ENCODE results near the gene COL4A2.

COL4A2 gene

DNA sequence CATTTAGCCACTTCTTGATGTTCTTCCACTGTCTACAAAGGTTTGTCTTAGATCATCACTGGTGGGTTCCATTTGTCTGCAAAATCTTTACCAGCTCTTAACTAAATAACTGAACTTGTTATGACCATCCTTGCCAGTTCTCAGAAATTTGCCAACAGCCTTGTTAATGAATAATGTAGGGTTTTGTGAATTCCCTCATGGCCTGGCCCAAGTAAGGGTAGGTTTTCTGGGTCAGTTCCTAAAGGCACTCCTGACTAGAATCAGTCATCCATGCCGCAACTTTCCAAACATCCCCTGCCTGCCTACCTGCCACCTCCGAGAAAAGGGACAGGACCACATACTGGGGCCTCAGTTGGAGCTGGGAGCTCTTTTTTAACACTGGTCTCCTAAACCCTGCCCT, 4.1 kb upstream of the COL4A2 start:
- TF ChIP-seq, protein P1, sequence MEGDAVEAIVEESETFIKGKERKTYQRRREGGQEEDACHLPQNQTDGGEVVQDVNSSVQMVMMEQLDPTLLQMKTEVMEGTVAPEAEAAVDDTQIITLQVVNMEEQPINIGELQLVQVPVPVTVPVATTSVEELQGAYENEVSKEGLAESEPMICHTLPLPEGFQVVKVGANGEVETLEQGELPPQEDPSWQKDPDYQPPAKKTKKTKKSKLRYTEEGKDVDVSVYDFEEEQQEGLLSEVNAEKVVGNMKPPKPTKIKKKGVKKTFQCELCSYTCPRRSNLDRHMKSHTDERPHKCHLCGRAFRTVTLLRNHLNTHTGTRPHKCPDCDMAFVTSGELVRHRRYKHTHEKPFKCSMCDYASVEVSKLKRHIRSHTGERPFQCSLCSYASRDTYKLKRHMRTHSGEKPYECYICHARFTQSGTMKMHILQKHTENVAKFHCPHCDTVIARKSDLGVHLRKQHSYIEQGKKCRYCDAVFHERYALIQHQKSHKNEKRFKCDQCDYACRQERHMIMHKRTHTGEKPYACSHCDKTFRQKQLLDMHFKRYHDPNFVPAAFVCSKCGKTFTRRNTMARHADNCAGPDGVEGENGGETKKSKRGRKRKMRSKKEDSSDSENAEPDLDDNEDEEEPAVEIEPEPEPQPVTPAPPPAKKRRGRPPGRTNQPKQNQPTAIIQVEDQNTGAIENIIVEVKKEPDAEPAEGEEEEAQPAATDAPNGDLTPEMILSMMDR (conservative IDR thresholded peaks at IDR 0.05; ENCODE audit: low read depth, low read length): no peak
- Histone ChIP-seq H3K36me3 (ENCODE audit: insufficient read depth) (no peaks in the 10 kb centered on the region), H3K9ac (no peak overlapping the region), H2AFZ (ENCODE audit: low read depth) (no peak overlapping the region), H3K4me2 (no peak overlapping the region), H3K27ac (no peak overlapping the region), H3K27me3 (ENCODE audit: insufficient read depth, low read depth) (no peaks in the 10 kb centered on the region), H4K20me1 (ENCODE audit: insufficient read depth) (no peaks in the 10 kb centered on the region), H3K79me2 (ENCODE audit: insufficient read depth, low read depth) (no peaks in the 10 kb centered on the region), H3K4me1 (ENCODE audit: low read depth, poor library complexity, severe bottlenecking) (no peaks in the 10 kb centered on the region), H3K4me3 (IDR thresholded peaks at IDR 0.05; ENCODE audit: insufficient read depth, low read depth, low read length) (no peak overlapping the region)

DNA sequence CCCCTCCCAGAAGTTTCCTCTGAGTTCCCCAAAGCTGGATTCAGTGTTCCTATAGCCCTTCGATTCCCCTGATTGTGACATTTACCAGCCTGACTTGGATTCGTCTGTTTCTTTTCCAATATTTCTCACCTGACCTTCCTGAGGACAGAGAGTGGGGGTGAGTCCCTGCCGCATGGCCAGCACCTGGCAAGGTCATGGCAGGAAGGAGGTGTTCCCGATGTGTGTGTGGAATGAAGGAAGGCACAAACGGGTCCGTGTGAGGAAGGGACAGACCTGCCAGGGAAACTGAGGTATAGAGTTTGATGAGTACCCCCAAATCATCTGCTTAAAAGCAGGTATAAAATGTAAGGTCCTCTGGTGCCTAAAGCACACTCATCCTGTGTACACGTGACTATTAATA, 3.4 kb upstream of the COL4A2 start:
- H3K4me3 ChIP-seq (IDR thresholded peaks at IDR 0.05; ENCODE audit: insufficient read depth, low read depth, low read length): no peak overlapping the region
- H3K36me3 ChIP-seq (ENCODE audit: insufficient read depth): no peaks in the 10 kb centered on the region
- H3K79me2 ChIP-seq (ENCODE audit: insufficient read depth, low read depth): no peaks in the 10 kb centered on the region
- no peak overlapping the region for H3K9ac ChIP-seq
- H3K27me3 ChIP-seq (ENCODE audit: insufficient read depth, low read depth): no peaks in the 10 kb centered on the region
- H3K4me2 ChIP-seq: no peak overlapping the region
- H2AFZ ChIP-seq (ENCODE audit: low read depth): no peak overlapping the region
- no peak overlapping the region for H3K27ac ChIP-seq
- H4K20me1 ChIP-seq (ENCODE audit: insufficient read depth): no peaks in the 10 kb centered on the region
- no peaks in the 10 kb centered on the region for H3K4me1 ChIP-seq (ENCODE audit: low read depth, poor library complexity, severe bottlenecking)
- TF ChIP-seq, protein P1 (conservative IDR thresholded peaks at IDR 0.05; ENCODE audit: low read depth, low read length): no peak

DNA sequence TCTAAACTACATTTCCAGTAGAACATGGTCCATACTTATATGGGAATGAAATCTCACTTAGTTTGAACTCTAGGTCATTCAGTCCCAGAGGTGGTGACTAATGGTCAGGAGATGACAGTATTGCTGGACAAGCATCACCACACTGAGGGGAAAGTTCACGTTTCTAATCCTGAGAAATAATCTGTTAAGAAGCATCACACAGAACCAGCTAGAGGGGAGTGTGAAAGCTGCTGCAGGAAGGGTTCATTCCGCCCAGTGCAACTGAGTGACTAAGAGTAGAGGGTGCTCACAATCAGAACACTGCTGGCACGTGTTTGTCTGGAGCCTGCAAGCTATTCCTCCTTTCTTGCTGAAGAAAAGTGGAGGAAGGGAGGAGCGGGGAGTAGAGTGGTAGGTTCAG, 2.8 kb upstream of the COL4A2 start:
- Histone ChIP-seq H3K27me3 (ENCODE audit: insufficient read depth, low read depth) (no peaks in the 10 kb centered on the region), H2AFZ (ENCODE audit: low read depth) (no peak overlapping the region), H3K79me2 (ENCODE audit: insufficient read depth, low read depth) (no peaks in the 10 kb centered on the region), H3K9ac (no peak overlapping the region), H3K4me3 (IDR thresholded peaks at IDR 0.05; ENCODE audit: insufficient read depth, low read depth, low read length) (no peak overlapping the region), H3K36me3 (ENCODE audit: insufficient read depth) (no peaks in the 10 kb centered on the region), H3K27ac (no peak overlapping the region), H3K4me2 (no peak overlapping the region), H4K20me1 (ENCODE audit: insufficient read depth) (no peaks in the 10 kb centered on the region), H3K4me1 (ENCODE audit: low read depth, poor library complexity, severe bottlenecking) (no peaks in the 10 kb centered on the region)
- TF ChIP-seq, protein P1 (conservative IDR thresholded peaks at IDR 0.05; ENCODE audit: low read depth, low read length): no peak

- Histone ChIP-seq H3K4me1 (ENCODE audit: low read depth, poor library complexity, severe bottlenecking) (no peaks in the 10 kb centered on the region), H3K79me2 (ENCODE audit: insufficient read depth, low read depth) (no peaks in the 10 kb centered on the region), H3K4me3 (IDR thresholded peaks at IDR 0.05; ENCODE audit: insufficient read depth, low read depth, low read length) (no peak overlapping the region), H2AFZ (ENCODE audit: low read depth) (no peak overlapping the region), H3K9ac (no peak overlapping the region), H3K36me3 (ENCODE audit: insufficient read depth) (no peaks in the 10 kb centered on the region), H4K20me1 (ENCODE audit: insufficient read depth) (no peaks in the 10 kb centered on the region), H3K27ac (no peak overlapping the region), H3K4me2 (no peak overlapping the region), H3K27me3 (ENCODE audit: insufficient read depth, low read depth) (no peaks in the 10 kb centered on the region)
- TF ChIP-seq, protein P1 (conservative IDR thresholded peaks at IDR 0.05; ENCODE audit: low read depth, low read length): no peak
Observed at GRCh38 chr13:110305001-110305400, 2.1 kb upstream of the COL4A2 start.
